Gastroesophageal sphincter (tissue), 3 donors: ENCODE measurements around the gene EFHD1.

ENCODE experiments used
- CTCF ChIP-seq, 4 experiments: fragments of 200-600 bp in 2 of 4; fragments of 450-650 bp in 2 of 4; sonication (generic) in 1 of 4; IDR thresholded peaks; one replicate each; pipeline ENCODE4 v1.5.1; 2017 to 2019; ENCODE audit warnings: antibody characterized with exemption in 4 of 4, mild to moderate bottlenecking in 2 of 4, moderate library complexity in 2 of 4
- POLR2A ChIP-seq, 2 donors: fragments of 450-650 bp; IDR thresholded peaks; one replicate each; pipeline ENCODE4 v1.6.1; 2017; ENCODE audit warnings: antibody characterized with exemption in 2 of 2, mild to moderate bottlenecking in 2 of 2, moderate library complexity in 1 of 2
- POLR2AphosphoS5 ChIP-seq: sonication (generic); formaldehyde crosslinking; IDR thresholded peaks from one replicate; pipeline ENCODE4 v1.6.1; 2017; ENCODE audit warnings: antibody characterized with exemption

- no peak for TF ChIP-seq CTCF (IDR thresholded peaks at IDR 0.05)
- no peak for TF ChIP-seq POLR2AphosphoS5
- TF ChIP-seq POLR2A (IDR thresholded peaks at IDR 0.05): no peak
Observed at GRCh38 chr2:232604535-232604934, 28.9 kb upstream of the EFHD1 start.
